Measurements from ENCODE around the gene SFMBT1.

GRCh38 chr3:52882377-52882776 lies 163.5 kb downstream of the SFMBT1 start:
- TF ChIP-seq POLR2A (IDR thresholded peaks at IDR 0.05; ENCODE audit: control extremely low read depth in 1 of 2, low read depth in 2 of 2, low read length in 2 of 2) = no peak
- no peak for TF ChIP-seq NRF1 (IDR thresholded peaks at IDR 0.05; ENCODE audit: low read depth, low read length)
- no peak for TF ChIP-seq MAFK (IDR thresholded peaks at IDR 0.05; ENCODE audit: low read depth, low read length)
- no peak for TF ChIP-seq CEBPB (IDR thresholded peaks at IDR 0.05; ENCODE audit: low read depth, low read length)
- TF ChIP-seq RBBP5 (IDR thresholded peaks at IDR 0.05; ENCODE audit: borderline replicate concordance, low read depth, low read length) = no peak
- TF ChIP-seq ZNF274 (IDR thresholded peaks at IDR 0.05; ENCODE audit: borderline replicate concordance, extremely low read depth, low read length) = no peak
- no peak for TF ChIP-seq CTCF (IDR thresholded peaks at IDR 0.05; ENCODE audit: control extremely low read depth in 1 of 3, insufficient read depth in 1 of 3, low read depth in 1 of 3, low read length in 3 of 3)
- TF ChIP-seq, protein P1, sequence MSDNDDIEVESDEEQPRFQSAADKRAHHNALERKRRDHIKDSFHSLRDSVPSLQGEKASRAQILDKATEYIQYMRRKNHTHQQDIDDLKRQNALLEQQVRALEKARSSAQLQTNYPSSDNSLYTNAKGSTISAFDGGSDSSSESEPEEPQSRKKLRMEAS (IDR thresholded peaks at IDR 0.05) = no peak
- no peak for TF ChIP-seq TAF1 (IDR thresholded peaks at IDR 0.05; ENCODE audit: low read depth, low read length)
- no peak for TF ChIP-seq SRF (IDR thresholded peaks at IDR 0.05; ENCODE audit: low read depth, low read length)
